Endometrial microvascular endothelial cells (primary cell): ENCODE data around the gene NUBP2. TPM values are rescaled to one million over a fixed set of nuclear protein-coding genes. Genes with fewer than 3 reads are reported as not detected.

ENCODE experiments used
- in situ Hi-C: cut with HindIII; loops from 2 replicates; pipeline ENCODE4 v1.10.0; 2017; ENCODE audit warnings: low sequenced_read_pairs, low pct_unique_long_range_greater_than_20kb; ENCODE audit errors: inconsistent ontology term
- total RNA-seq: library from RNA; depleted of rRNA; stranded (reverse); fragments of >200 nt; gene quantifications from one replicate; pipeline ENCODE4 v1.2.3, GENCODE V29; 2015; ENCODE audit errors: inconsistent ontology term

The NUBP2 gene
- total RNA-seq, result 96.6 TPM

GRCh38 chr16:1782408-1783264, at the start of gene NUBP2, which contains the start of gene SPSB3:
Gene NUBP2, plus strand, starts transcription at chr16:1782960. Its CDS starts 61 bp downstream, at chr16:1783021.
Gene SPSB3, minus strand, starts transcription at chr16:1782571. Its CDS starts 1,088 bp downstream, at chr16:1781483.
- in situ Hi-C loops, result no loop called here

- in situ Hi-C loops, result no loop called here
Measured at GRCh38 chr16:1734123-1734522, 48.6 kb upstream of the NUBP2 start.

GRCh38 chr16:1734816-1735215, 47.9 kb upstream of the NUBP2 start:
- in situ Hi-C loops, result no loop called here

GRCh38 chr16:1740234-1740633, 42.5 kb upstream of the NUBP2 start:
- in situ Hi-C loops, result no loop called here

GRCh38 chr16:1740781-1741490, 41.8 kb upstream of the NUBP2 start:
- in situ Hi-C loops, result no loop called here

- in situ Hi-C loops, result no loop called here
Measured at GRCh38 chr16:1741553-1742165, 41.1 kb upstream of the NUBP2 start.

- in situ Hi-C loops, result no loop called here
Measured at GRCh38 chr16:1743376-1744337, 39.1 kb upstream of the NUBP2 start.

- in situ Hi-C loops, result no loop called here
Measured at GRCh38 chr16:1744338-1744840, 38.4 kb upstream of the NUBP2 start.

GRCh38 chr16:1745181-1745899, 37.4 kb upstream of the NUBP2 start:
- in situ Hi-C loops, result no loop called here

- in situ Hi-C loops, result no loop called here
Measured at GRCh38 chr16:1745900-1746692, 36.7 kb upstream of the NUBP2 start.

- in situ Hi-C loops, result no loop called here
Measured at GRCh38 chr16:1746693-1747195, 36.0 kb upstream of the NUBP2 start.

GRCh38 chr16:1747934-1748333, 34.8 kb upstream of the NUBP2 start:
- in situ Hi-C loops, result no loop called here

GRCh38 chr16:1749152-1750117, 33.3 kb upstream of the NUBP2 start:
- in situ Hi-C loops, result no loop called here

GRCh38 chr16:1751946-1752345, 30.8 kb upstream of the NUBP2 start:
- in situ Hi-C loops, result no loop called here

- in situ Hi-C loops, result no loop called here
Measured at GRCh38 chr16:1752853-1753252, 29.9 kb upstream of the NUBP2 start.

- in situ Hi-C loops, result no loop called here
Measured at GRCh38 chr16:1754204-1754603, 28.6 kb upstream of the NUBP2 start.
